Aorta (tissue), 5 donors: Measurements from ENCODE around the gene OSR1. TPM values are rescaled to one million over a fixed set of nuclear protein-coding genes. Genes with fewer than 3 reads are reported as not detected.

Experiments
- ATAC-seq: fragments of 200-7000 bp; cut with Tn5 transposase; one replicate; pipeline ENCODE4 v1.9.1; 2022; ENCODE audit warnings: moderate library complexity; ENCODE audit not compliant: low FRiP score
- DNase-seq, 2 donors: peaks; one replicate each; pipeline ENCODE4 v3.0.0-alpha.2; 2020
- H3K27ac ChIP-seq, 2 donors: one replicate each; pipeline ENCODE4 v1.5.1; 2013; ENCODE audit warnings: low read length in 2 of 2, mild to moderate bottlenecking in 2 of 2, moderate library complexity in 2 of 2, control low read depth in 1 of 2, inconsistent platforms in 1 of 2, low read depth in 1 of 2
- H3K27me3 ChIP-seq, 2 donors: one replicate each; pipeline ENCODE4 v1.6.1; 2013; ENCODE audit warnings: control low read depth in 1 of 2, low read length in 1 of 2, mild to moderate bottlenecking in 1 of 2, moderate library complexity in 1 of 2; ENCODE audit not compliant: insufficient read depth in 2 of 2, control insufficient read depth in 1 of 2
- H3K36me3 ChIP-seq, 2 donors: one replicate each; pipeline ENCODE4 v1.6.1; 2013; ENCODE audit warnings: control low read depth in 1 of 2, low read length in 1 of 2, mild to moderate bottlenecking in 1 of 2; ENCODE audit not compliant: insufficient read depth in 2 of 2, control insufficient read depth in 1 of 2
- H3K4me1 ChIP-seq, 2 donors: one replicate each; pipeline ENCODE4 v1.6.1; 2013; ENCODE audit warnings: low read length in 2 of 2, control low read depth in 1 of 2, mild to moderate bottlenecking in 1 of 2, moderate library complexity in 1 of 2; ENCODE audit not compliant: insufficient read depth in 2 of 2, control insufficient read depth in 1 of 2
- H3K4me3 ChIP-seq, 2 donors: one replicate each; pipeline ENCODE4 v1.5.1; 2013; ENCODE audit warnings: low read length in 2 of 2, control low read depth in 1 of 2, mild to moderate bottlenecking in 1 of 2
- H3K9me3 ChIP-seq: one replicate; pipeline ENCODE4 v1.6.1; 2013; ENCODE audit warnings: mild to moderate bottlenecking, low read length; ENCODE audit not compliant: control insufficient read depth
- WGBS, 2 donors: extraction: QIAGEN DNeasy Blood & Tissue Kit; methylation state at CpG; one replicate each; pipeline ENCODE4 v1.1.7; 2013; 5-methylcytosine and 5-hydroxymethylcytosine counted together
- intact Hi-C, 2 donors: fragments of 100-400 bp; cut with DNase I; formaldehyde crosslinking; loops; one replicate each; pipeline versions ENCODE4 v1.14.2 to v1.15.0; 2022
- polyA plus RNA-seq, 2 donors: library from polyadenylated mRNA; stranded (reverse); fragments of 200-250 nt; gene quantifications; one replicate each; pipeline ENCODE4 v1.2.3, GENCODE V29; 2013
- total RNA-seq, 2 donors: library from RNA; stranded (reverse); fragmentation: NEBNext Ultra II Directional; extraction: Animal tissue kit (Norgen Biotek cat#: 25700); gene quantifications; one replicate each; pipeline ENCODE4 v1.2.1, GENCODE V29; 2021
- donor health status: healthy with polysubstance abuse.
- donor health status: Bipolar disorder and iron deficiency.
- donor health status: DM: no; HTN: no; CAD: no.
- donor health status: DM: no; HTN: no; CAD: no.
- donor health status: DM: yes; HTN: yes; CAD: no.

OSR1 gene
- total and polyA plus RNA-seq, 4 donors = 13.1 to 79.1 (median 51.8) TPM

GRCh38 chr2:19362094-19362754, 3.8 kb upstream of the OSR1 start:
- H3K27ac ChIP-seq = no peak overlapping the region
- no peaks in the 10 kb centered on the region for H3K9me3 ChIP-seq
- intact Hi-C loops = loop anchor here (2.0 to 5.0 kb wide), 7 partner anchors 310 to 845 kb away; no protein-coding TSS in a partner anchor
- ATAC-seq (no peak), DNase-seq (no peak)
- H3K4me1 ChIP-seq = no peaks in the 10 kb centered on the region
- no peaks in the 10 kb centered on the region for H3K36me3 ChIP-seq
- H3K4me3 ChIP-seq = peak overlapping the region; percentile 66 to 88
- WGBS, 2 donors = 0 to 1% methylated on average over 16 of the region's 16 CpGs
- no peaks in the 10 kb centered on the region for H3K27me3 ChIP-seq

- H3K27me3 ChIP-seq = no peaks in the 10 kb centered on the region
- peak; percentile 28 for ATAC-seq
- no peaks in the 10 kb centered on the region for H3K36me3 ChIP-seq
- DNase-seq = peak in 1 of 2 donors; percentile 82
- H3K9me3 ChIP-seq = no peaks in the 10 kb centered on the region
- intact Hi-C loops = loop anchor here (5.0 kb wide), 6 partner anchors 311 to 844 kb away; no protein-coding TSS in a partner anchor
- H3K4me1 ChIP-seq = no peaks in the 10 kb centered on the region
- H3K27ac ChIP-seq = peak overlapping the region; percentile 57 to 82
- peak overlapping the region; percentile 66 to 88 for H3K4me3 ChIP-seq
- 3 to 7% methylated on average over 51 of the region's 51 CpGs for WGBS, 2 donors
Measured at GRCh38 chr2:19361325-19361990, 3.0 kb upstream of the OSR1 start.

- DNase-seq = no peak
- no peak for ATAC-seq
- peak overlapping the region; percentile 57 to 82 for H3K27ac ChIP-seq
- H3K36me3 ChIP-seq = no peaks in the 10 kb centered on the region
- WGBS, 2 donors = 10 to 19% methylated on average over 17 of the region's 17 CpGs
- no peaks in the 10 kb centered on the region for H3K9me3 ChIP-seq
- H3K4me1 ChIP-seq = no peaks in the 10 kb centered on the region
- H3K4me3 ChIP-seq = peak overlapping the region in 1 of 2 donors; percentile 88
- H3K27me3 ChIP-seq = no peaks in the 10 kb centered on the region
- intact Hi-C loops = loop anchor here (5.0 kb wide), 6 partner anchors 311 to 844 kb away; no protein-coding TSS in a partner anchor
Measured at GRCh38 chr2:19360966-19361321, 2.5 kb upstream of the OSR1 start.

- WGBS, 2 donors = 7 to 18% methylated on average over 4 of the region's 4 CpGs
- no peaks in the 10 kb centered on the region for H3K27me3 ChIP-seq
Measured at GRCh38 chr2:19360266-19360965, 2.0 kb upstream of the OSR1 start.

GRCh38 chr2:19359456-19359855, 1.0 kb upstream of the OSR1 start:
- DNase-seq (no peak), ATAC-seq (no peak)
- Histone ChIP-seq H3K27ac (peak overlapping the region; percentile 57 to 91), H3K4me1 (no peaks in the 10 kb centered on the region), H3K4me3 (no peak overlapping the region), H3K27me3 (no peaks in the 10 kb centered on the region), H3K36me3 (no peaks in the 10 kb centered on the region), H3K9me3 (no peaks in the 10 kb centered on the region)
- intact Hi-C loops = loop anchor here (2.0 to 10.0 kb wide), 3 partner anchors 315 to 925 kb away; no protein-coding TSS in a partner anchor
- 3 to 10% methylated on average over 4 of the region's 4 CpGs for WGBS, 2 donors

More at GRCh38 chr2:19360266-19360965, 2.0 kb upstream of the OSR1 start:
- H3K27ac ChIP-seq = peak overlapping the region; percentile 57 to 91
- DNase-seq (no peak), ATAC-seq (no peak)
- H3K36me3 ChIP-seq = no peaks in the 10 kb centered on the region
- no peaks in the 10 kb centered on the region for H3K4me1 ChIP-seq
- no peaks in the 10 kb centered on the region for H3K9me3 ChIP-seq
- intact Hi-C loops = loop anchor here (5.0 kb wide), 6 partner anchors 312 to 843 kb away; no protein-coding TSS in a partner anchor
- no peak overlapping the region for H3K4me3 ChIP-seq

GRCh38 chr2:19359021-19359357, 566 bp upstream of the OSR1 start:
- H3K9me3 ChIP-seq = no peaks in the 10 kb centered on the region
- H3K4me3 ChIP-seq = peak overlapping the region; percentile 5 to 56
- no peaks in the 10 kb centered on the region for H3K27me3 ChIP-seq
- no peaks in the 10 kb centered on the region for H3K4me1 ChIP-seq
- 1 to 2% methylated on average over 14 of the region's 14 CpGs for WGBS, 2 donors
- no peaks in the 10 kb centered on the region for H3K36me3 ChIP-seq
- ATAC-seq = no peak
- intact Hi-C loops = loop anchor here (2.0 to 10.0 kb wide), 3 partner anchors 316 to 924 kb away; no protein-coding TSS in a partner anchor
- no peak for DNase-seq
- peak overlapping the region; percentile 57 to 91 for H3K27ac ChIP-seq

- ATAC-seq (peak; percentile 4), DNase-seq (peak in 1 of 2 donors; percentile 78)
- no peaks in the 10 kb centered on the region for H3K27me3 ChIP-seq
- WGBS, 2 donors = 1% methylated on average over 45 of the region's 45 CpGs
- no peaks in the 10 kb centered on the region for H3K9me3 ChIP-seq
- peak overlapping the region; percentile 79 to 92 for H3K27ac ChIP-seq
- peak overlapping the region; percentile 88 to 99 for H3K4me3 ChIP-seq
- H3K4me1 ChIP-seq = peaks cover 0 to 2% of the 10 kb centered on the region in 2 donors
- intact Hi-C loops = loop anchor here (2.0 to 10.0 kb wide), 3 partner anchors 317 to 923 kb away; no protein-coding TSS in a partner anchor
- H3K36me3 ChIP-seq = no peaks in the 10 kb centered on the region
Measured at GRCh38 chr2:19357402-19358241, 801 bp downstream of the OSR1 start.
